ENCODE measurements around the gene SFTA2. TPM values are rescaled to one million over a fixed set of nuclear protein-coding genes. Genes with fewer than 3 reads are reported as not detected.
A peak's percentile ranks its signal among the peaks of the same experiment; 100 is the strongest.

Gene SFTA2
- polyA plus RNA-seq, 1 donor, result 0.70 TPM

DNA sequence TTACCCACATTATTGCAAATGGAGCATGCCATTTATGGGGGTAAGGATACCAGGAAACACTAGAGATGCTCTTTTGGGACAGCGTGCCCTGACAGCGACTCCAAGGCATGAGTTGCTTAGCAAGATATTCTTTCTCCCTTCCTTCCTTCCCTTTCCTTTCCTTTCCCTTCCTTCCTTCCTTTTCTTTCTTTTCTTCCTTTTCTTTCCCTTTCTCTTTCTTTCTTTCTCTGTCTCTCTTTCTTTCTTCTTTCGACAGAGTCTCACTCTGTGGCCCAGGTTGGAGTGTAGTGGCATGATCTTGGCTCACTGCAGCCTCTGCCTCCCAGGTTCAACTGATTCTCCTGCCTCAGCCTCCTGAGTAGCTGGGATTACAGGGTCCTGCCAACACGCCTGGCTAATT is 12.1 kb upstream of the SFTA2 start:
- H3K4me3 ChIP-seq (ENCODE audit: low read length), result no peak overlapping the region
- peaks cover 16% of the 10 kb centered on the region for H3K4me1 ChIP-seq (ENCODE audit: control insufficient read depth, insufficient read depth, low read length)
- WGBS (ENCODE audit: insufficient coverage, low lambda C conversion rate), result 100% methylated on average over 1 of the region's 4 CpGs
- H3K27me3 ChIP-seq (ENCODE audit: control insufficient read depth, insufficient read depth, low read length), result peaks cover 12% of the 10 kb centered on the region
- H3K27ac ChIP-seq (ENCODE audit: low read length), result no peak overlapping the region
- H3K9me3 ChIP-seq (ENCODE audit: control insufficient read depth, low read depth, low read length), result no peaks in the 10 kb centered on the region
- no peaks in the 10 kb centered on the region for H3K36me3 ChIP-seq (ENCODE audit: control insufficient read depth, insufficient read depth, low read length)
- DNase-seq, result no peak

DNA sequence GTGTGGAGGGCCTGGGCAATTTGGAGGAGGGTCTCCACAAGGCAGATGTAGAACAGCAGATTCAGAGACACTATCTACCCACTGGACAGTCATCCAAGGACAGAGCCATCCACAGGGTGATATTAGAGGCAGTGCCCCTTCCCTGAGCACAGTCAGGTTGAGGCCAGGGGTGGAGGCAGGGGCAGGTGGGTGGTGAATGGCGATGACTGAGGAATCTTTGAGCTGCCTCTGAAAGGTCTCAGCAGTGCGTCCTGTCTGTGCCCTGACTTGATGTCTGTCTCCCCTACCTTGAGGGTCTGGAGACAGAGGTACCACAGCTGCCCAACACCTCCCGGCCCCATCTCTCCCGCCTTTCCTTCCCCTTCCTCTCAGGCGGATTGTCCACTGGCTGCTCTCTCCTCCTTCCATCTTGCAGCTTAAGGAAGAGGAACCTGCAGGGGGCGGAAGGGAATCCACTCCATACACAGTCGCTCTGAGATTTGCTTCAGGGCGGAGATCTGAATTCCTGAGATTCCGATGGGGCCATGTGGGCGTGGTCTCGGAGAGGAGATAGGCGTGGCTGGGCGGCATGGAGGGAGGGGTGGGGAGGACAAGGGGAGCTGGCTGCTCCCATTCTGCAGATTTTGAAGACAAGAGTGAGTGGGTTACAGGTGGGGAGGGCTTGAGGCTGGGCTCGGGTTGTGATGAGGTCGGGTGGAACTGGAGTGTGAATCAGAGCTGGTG is 10.5 kb upstream of the SFTA2 start:
- H3K27ac ChIP-seq (ENCODE audit: low read length), result no peak overlapping the region
- H3K4me1 ChIP-seq (ENCODE audit: control insufficient read depth, insufficient read depth, low read length), result peaks cover 16% of the 10 kb centered on the region
- H3K4me3 ChIP-seq (ENCODE audit: low read length), result no peak overlapping the region
- H3K27me3 ChIP-seq (ENCODE audit: control insufficient read depth, insufficient read depth, low read length), result peaks cover 12% of the 10 kb centered on the region
- peak; percentile 79 to 82 for DNase-seq
- H3K36me3 ChIP-seq (ENCODE audit: control insufficient read depth, insufficient read depth, low read length), result no peaks in the 10 kb centered on the region
- 60% methylated on average over 2 of the region's 15 CpGs for WGBS (ENCODE audit: insufficient coverage, low lambda C conversion rate)
- no peaks in the 10 kb centered on the region for H3K9me3 ChIP-seq (ENCODE audit: control insufficient read depth, low read depth, low read length)

DNA sequence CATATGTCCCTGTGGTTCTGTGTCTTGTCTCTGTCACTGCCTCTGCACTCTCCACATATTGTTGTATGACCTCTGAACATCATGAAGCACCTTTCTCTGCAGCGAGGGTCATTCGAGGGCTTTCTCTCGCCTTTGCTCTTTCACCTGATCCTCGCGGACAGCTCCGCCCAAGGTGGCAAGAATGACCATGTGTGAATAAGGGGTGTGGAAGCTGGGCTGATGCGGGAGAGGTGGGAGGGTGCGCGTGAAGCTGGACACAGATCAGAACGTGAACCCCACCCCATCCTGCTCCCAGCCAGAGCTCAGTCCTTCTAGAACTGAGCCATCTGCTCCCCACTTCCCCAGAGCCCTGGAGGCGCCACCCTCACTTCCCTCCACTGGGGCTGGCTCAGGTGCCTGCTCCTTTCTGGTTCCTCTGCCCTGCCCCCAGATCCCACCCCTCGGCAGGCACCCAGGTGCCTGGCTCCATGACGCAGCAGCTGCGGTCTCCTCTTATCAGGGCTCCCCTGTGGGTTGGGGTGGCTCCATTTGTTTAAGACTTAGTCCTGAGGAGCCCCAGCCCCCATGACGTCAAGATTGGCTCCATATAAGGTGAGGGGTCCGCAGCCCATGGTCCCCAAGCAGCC is 8.5 kb upstream of the SFTA2 start, which contains the start of gene MUCL3:
MUCL3 (plus strand) TSS at position 613 of the 626 bp plus-strand sequence. CDS start 27 bp downstream, outside the sequence.
- peak; percentile 27 to 36 for DNase-seq

DNA sequence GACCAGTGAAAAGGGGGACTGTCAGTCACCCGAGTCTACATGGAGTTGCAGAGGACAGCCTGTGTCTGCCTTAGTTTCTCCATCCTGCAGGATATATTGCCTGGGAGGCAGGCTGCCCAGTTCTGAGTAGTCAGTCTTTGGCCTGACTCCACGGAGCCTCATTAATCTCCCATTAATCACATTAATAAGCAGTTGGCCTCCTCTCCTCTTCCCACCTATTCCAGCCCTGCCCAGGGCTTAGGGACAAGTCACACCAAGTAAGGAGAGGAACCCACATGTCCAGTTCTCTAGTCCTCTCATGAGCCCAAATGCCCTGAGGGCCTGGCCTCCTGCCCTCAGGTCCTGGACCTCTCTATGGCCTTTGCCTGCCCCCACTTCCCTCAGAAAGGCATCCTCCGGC is 7.5 kb upstream of the SFTA2 start:
- whole genome bisulfite sequencing (ENCODE audit: insufficient coverage, low lambda C conversion rate), result no CpG with 5 or more reads among the region's 3 CpGs
- Histone ChIP-seq H3K4me3 (ENCODE audit: low read length) (no peak overlapping the region), H3K27ac (ENCODE audit: low read length) (no peak overlapping the region), H3K27me3 (ENCODE audit: control insufficient read depth, insufficient read depth, low read length) (peaks cover 3% of the 10 kb centered on the region), H3K4me1 (ENCODE audit: control insufficient read depth, insufficient read depth, low read length) (peaks cover 23% of the 10 kb centered on the region), H3K9me3 (ENCODE audit: control insufficient read depth, low read depth, low read length) (no peaks in the 10 kb centered on the region), H3K36me3 (ENCODE audit: control insufficient read depth, insufficient read depth, low read length) (no peaks in the 10 kb centered on the region)
- DNase-seq, result no peak

More for the DNA sequence above, 8.5 kb upstream of the SFTA2 start, which contains the start of gene MUCL3:
- Histone ChIP-seq H3K27me3 (ENCODE audit: control insufficient read depth, insufficient read depth, low read length) (peaks cover 3% of the 10 kb centered on the region), H3K9me3 (ENCODE audit: control insufficient read depth, low read depth, low read length) (no peaks in the 10 kb centered on the region), H3K36me3 (ENCODE audit: control insufficient read depth, insufficient read depth, low read length) (no peaks in the 10 kb centered on the region), H3K4me1 (ENCODE audit: control insufficient read depth, insufficient read depth, low read length) (peaks cover 16% of the 10 kb centered on the region), H3K4me3 (ENCODE audit: low read length) (no peak within 1 kb of the TSS), H3K27ac (ENCODE audit: low read length) (no peak within 1 kb of the TSS)
- WGBS (ENCODE audit: insufficient coverage, low lambda C conversion rate), result no CpG with 5 or more reads among the region's 16 CpGs

DNA sequence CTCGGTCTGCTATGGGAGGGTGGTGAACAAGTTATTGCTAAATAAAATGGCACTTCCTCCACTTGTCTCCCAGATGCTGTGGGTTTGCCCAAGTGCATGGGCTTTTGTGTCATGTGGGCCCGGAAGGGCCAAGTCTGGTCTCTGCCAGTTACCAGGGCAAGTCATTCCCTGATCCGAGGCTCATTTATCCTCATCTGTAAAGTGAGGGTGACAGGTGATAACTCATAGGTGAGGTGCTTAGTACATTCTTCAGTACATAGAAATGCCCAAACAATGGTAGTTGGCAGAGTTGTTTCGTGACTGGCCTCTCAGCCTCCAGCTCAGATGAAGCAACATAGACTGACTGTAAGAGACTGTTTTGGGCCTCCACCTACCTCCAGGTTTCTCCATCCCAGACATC is 6.8 kb upstream of the SFTA2 start:
- peaks cover 30% of the 10 kb centered on the region for H3K4me1 ChIP-seq (ENCODE audit: control insufficient read depth, insufficient read depth, low read length)
- no peaks in the 10 kb centered on the region for H3K36me3 ChIP-seq (ENCODE audit: control insufficient read depth, insufficient read depth, low read length)
- H3K27ac ChIP-seq (ENCODE audit: low read length), result no peak overlapping the region
- DNase-seq, result no peak
- H3K4me3 ChIP-seq (ENCODE audit: low read length), result no peak overlapping the region
- no CpG with 5 or more reads among the region's 4 CpGs for WGBS (ENCODE audit: insufficient coverage, low lambda C conversion rate)
- H3K9me3 ChIP-seq (ENCODE audit: control insufficient read depth, low read depth, low read length), result no peaks in the 10 kb centered on the region
- peaks cover 3% of the 10 kb centered on the region for H3K27me3 ChIP-seq (ENCODE audit: control insufficient read depth, insufficient read depth, low read length)

DNA sequence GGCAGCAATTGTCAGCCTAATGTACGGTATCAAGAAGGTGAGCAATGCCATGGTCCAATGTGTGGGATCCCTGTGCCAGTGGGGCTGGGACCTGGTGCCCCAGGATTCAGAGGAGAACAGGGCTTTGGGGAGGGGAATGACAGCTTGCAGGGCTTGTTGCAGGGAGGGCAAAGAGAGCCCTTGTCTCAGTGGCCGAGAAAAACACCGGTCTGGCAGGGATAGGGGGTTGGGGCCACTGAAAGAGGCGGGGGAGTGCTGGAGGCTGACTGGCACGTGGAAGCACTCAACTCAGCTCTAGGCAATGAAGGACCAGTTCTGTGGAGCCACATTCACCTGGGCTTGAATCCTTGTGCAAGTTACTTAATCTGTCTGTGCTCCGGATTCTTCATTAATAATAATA is 5.3 kb upstream of the SFTA2 start:
- Histone ChIP-seq H3K4me1 (ENCODE audit: control insufficient read depth, insufficient read depth, low read length) (peaks cover 32% of the 10 kb centered on the region), H3K36me3 (ENCODE audit: control insufficient read depth, insufficient read depth, low read length) (no peaks in the 10 kb centered on the region), H3K27ac (ENCODE audit: low read length) (no peak overlapping the region), H3K4me3 (ENCODE audit: low read length) (no peak overlapping the region), H3K9me3 (ENCODE audit: control insufficient read depth, low read depth, low read length) (no peaks in the 10 kb centered on the region), H3K27me3 (ENCODE audit: control insufficient read depth, insufficient read depth, low read length) (no peaks in the 10 kb centered on the region)
- DNase-seq, result no peak
- WGBS (ENCODE audit: insufficient coverage, low lambda C conversion rate), result no CpG with 5 or more reads among the region's 6 CpGs

DNA sequence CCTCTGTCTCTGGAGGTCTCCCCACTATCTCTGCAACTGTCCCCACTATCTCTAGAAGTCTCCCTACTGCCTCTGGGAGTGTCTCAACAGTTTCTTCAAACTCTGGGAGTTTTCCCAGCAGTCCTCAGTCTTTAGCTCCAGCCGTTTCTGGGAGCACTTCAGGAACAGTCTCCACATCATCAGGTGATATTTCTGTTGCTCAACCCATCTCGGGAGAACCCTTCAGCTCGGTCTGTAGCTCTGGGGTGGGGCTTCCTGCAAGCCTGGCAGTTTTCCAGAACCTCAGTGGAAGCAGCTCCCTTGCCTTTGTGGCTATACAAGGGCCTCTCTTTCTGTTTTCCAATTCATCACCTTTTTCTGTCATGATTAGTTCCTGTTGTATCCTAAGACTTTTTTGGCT is 3.0 kb upstream of the SFTA2 start:
- no peaks in the 10 kb centered on the region for H3K9me3 ChIP-seq (ENCODE audit: control insufficient read depth, low read depth, low read length)
- no CpG with 5 or more reads among the region's 3 CpGs for WGBS (ENCODE audit: insufficient coverage, low lambda C conversion rate)
- no peak overlapping the region for H3K4me3 ChIP-seq (ENCODE audit: low read length)
- H3K27me3 ChIP-seq (ENCODE audit: control insufficient read depth, insufficient read depth, low read length), result no peaks in the 10 kb centered on the region
- H3K4me1 ChIP-seq (ENCODE audit: control insufficient read depth, insufficient read depth, low read length), result peaks cover 35% of the 10 kb centered on the region
- peak; percentile 84 to 89 for DNase-seq
- H3K27ac ChIP-seq (ENCODE audit: low read length), result peak overlapping the region; percentile 78
- H3K36me3 ChIP-seq (ENCODE audit: control insufficient read depth, insufficient read depth, low read length), result no peaks in the 10 kb centered on the region

DNA sequence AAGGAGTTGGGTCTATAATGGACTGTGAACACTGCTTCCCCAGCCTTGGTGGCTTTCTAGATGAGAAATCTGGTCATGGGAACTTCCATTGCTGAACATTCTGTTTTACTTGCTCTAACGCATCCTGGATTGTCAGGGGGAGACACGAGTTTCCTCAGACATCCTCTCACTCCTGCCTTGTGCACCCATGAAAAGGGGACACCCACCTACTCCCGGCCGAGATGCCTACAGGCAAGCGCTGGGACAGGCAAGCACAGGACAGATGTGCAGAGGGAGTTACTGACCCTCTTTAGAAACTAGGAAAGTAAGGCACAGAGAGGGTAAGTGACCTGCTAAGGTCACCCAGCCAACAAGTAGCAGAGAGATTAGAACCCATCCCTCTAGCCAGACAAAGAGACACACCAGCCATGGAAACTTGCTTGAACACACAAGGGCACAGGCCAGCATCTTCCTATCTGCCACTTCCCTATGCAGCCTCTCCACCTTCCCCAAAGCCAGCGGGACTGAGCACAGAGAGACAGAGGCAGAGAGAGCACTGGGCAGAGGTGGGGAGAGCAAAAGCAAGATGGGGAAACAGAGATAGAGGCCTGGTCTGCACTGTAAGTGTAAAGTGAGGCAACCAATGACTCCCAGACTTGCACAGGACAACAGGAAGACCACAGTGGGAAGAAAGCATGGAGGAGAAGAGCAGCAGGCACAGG is 845 bp upstream of the SFTA2 start:
- peaks cover 2% of the 10 kb centered on the region for H3K9me3 ChIP-seq (ENCODE audit: control insufficient read depth, low read depth, low read length)
- WGBS (ENCODE audit: insufficient coverage, low lambda C conversion rate), result no CpG with 5 or more reads among the region's 6 CpGs
- no peak overlapping the region for H3K27ac ChIP-seq (ENCODE audit: low read length)

DNA sequence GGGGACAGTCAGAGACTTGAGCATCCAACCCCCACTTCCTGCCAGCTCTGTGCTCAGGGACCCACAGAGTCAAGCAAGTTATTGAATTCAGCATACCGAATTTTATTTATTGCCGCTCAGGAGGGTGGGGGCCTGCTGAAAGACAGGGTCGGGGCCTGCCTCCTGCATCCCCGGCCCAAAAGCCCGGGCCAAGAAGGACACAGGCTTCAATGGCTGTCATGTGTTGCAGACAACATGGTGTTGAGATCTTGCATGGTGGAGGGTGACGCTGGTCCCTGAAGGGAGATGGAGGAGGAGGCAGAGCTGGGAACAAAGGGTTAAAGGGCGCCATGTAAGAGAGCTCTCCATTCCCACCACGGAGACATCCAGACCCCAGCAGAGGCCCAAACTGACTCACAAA is 698 bp downstream of the SFTA2 start:
- Histone ChIP-seq H3K4me3 (ENCODE audit: low read length) (no peak overlapping the region), H3K36me3 (ENCODE audit: control insufficient read depth, insufficient read depth, low read length) (peaks cover 4% of the 10 kb centered on the region), H3K9me3 (ENCODE audit: control insufficient read depth, low read depth, low read length) (peaks cover 2% of the 10 kb centered on the region), H3K27me3 (ENCODE audit: control insufficient read depth, insufficient read depth, low read length) (no peaks in the 10 kb centered on the region), H3K4me1 (ENCODE audit: control insufficient read depth, insufficient read depth, low read length) (peaks cover 35% of the 10 kb centered on the region), H3K27ac (ENCODE audit: low read length) (no peak overlapping the region)
- DNase-seq, result no peak
- WGBS (ENCODE audit: insufficient coverage, low lambda C conversion rate), result no CpG with 5 or more reads among the region's 8 CpGs

More for the DNA sequence above, 845 bp upstream of the SFTA2 start:
- Histone ChIP-seq H3K4me3 (ENCODE audit: low read length) (no peak overlapping the region), H3K27me3 (ENCODE audit: control insufficient read depth, insufficient read depth, low read length) (no peaks in the 10 kb centered on the region), H3K4me1 (ENCODE audit: control insufficient read depth, insufficient read depth, low read length) (peaks cover 35% of the 10 kb centered on the region), H3K36me3 (ENCODE audit: control insufficient read depth, insufficient read depth, low read length) (no peaks in the 10 kb centered on the region)
- no peak for DNase-seq

DNA sequence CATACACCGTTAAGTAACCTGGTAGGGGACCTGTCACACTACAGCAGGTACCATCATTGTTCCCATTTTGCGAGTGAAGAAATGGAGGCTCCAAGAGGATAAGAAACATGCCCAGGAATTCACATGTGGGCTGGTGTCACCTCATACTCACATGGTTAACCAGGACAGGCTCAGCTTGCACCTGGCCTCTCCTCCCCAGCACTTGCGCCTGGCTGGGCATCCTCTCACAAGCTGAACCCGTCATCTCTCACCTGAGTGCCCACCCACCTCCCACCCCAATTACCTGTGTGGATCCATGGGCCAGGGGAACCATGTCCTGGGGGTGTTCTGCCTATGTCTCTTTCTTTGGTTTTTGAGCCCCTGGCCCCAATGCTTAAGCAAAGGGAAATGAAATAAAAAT is 1.5 kb downstream of the SFTA2 start:
- peaks cover 11% of the 10 kb centered on the region for H3K36me3 ChIP-seq (ENCODE audit: control insufficient read depth, insufficient read depth, low read length)
- no peak overlapping the region for H3K27ac ChIP-seq (ENCODE audit: low read length)
- no peak overlapping the region for H3K4me3 ChIP-seq (ENCODE audit: low read length)
- H3K9me3 ChIP-seq (ENCODE audit: control insufficient read depth, low read depth, low read length), result peaks cover 2% of the 10 kb centered on the region
- no CpG with 5 or more reads among the region's 4 CpGs for WGBS (ENCODE audit: insufficient coverage, low lambda C conversion rate)
- no peaks in the 10 kb centered on the region for H3K27me3 ChIP-seq (ENCODE audit: control insufficient read depth, insufficient read depth, low read length)
- DNase-seq, result no peak
- H3K4me1 ChIP-seq (ENCODE audit: control insufficient read depth, insufficient read depth, low read length), result peaks cover 35% of the 10 kb centered on the region

All from large intestine (tissue), 3 donors.